DOHH2 (cell line): Measurements from ENCODE around the gene THAP12.

Experiments used
- H3F3A ChIP-seq: fragments of 200-600 bp; sonication (generic), shearing (Covaris generic); 2 replicates; pipeline ENCODE4 v1.6.0; 2016; ENCODE audit warnings: antibody characterized with exemption, mild to moderate bottlenecking; ENCODE audit not compliant: control insufficient read depth, insufficient read depth
- H3K27ac ChIP-seq: fragments of 200-600 bp; sonication (generic); 2 replicates; pipeline ENCODE4 v1.5.1; 2014; ENCODE audit warnings: low read depth, mild to moderate bottlenecking, low read length, moderate library complexity
- H3K27me3 ChIP-seq: fragments of 200-600 bp; sonication (generic); 2 replicates; pipeline ENCODE4 v1.6.1; 2014; ENCODE audit warnings: mild to moderate bottlenecking, low read length, mixed read lengths; ENCODE audit not compliant: control insufficient read depth
- H3K36me3 ChIP-seq: fragments of 200-600 bp; sonication (generic); 2 replicates; pipeline ENCODE4 v1.6.1; 2014; ENCODE audit warnings: mild to moderate bottlenecking, low read length, moderate library complexity, mixed read lengths; ENCODE audit not compliant: control insufficient read depth
- H3K4me1 ChIP-seq: fragments of 200-600 bp; sonication (generic); 2 replicates; pipeline ENCODE4 v1.6.1; 2014; ENCODE audit warnings: mild to moderate bottlenecking, low read length, mixed read lengths; ENCODE audit not compliant: control insufficient read depth
- H3K4me2 ChIP-seq: fragments of 200-600 bp; sonication (generic); 2 replicates; pipeline ENCODE4 v1.6.0; 2014; ENCODE audit warnings: mild to moderate bottlenecking, low read length, moderate library complexity
- H3K4me3 ChIP-seq: fragments of 200-600 bp; sonication (generic); 2 replicates; pipeline ENCODE4 v1.5.1; 2014; ENCODE audit warnings: mild to moderate bottlenecking, low read length, mixed read lengths
- H3K79me2 ChIP-seq: fragments of 200-600 bp; sonication (generic); 2 replicates; pipeline ENCODE4 v1.6.1; 2014; ENCODE audit warnings: mild to moderate bottlenecking, low read length, mixed read lengths; ENCODE audit not compliant: control insufficient read depth
- H3K9me2 ChIP-seq: fragments of 200-600 bp; sonication (generic); replicated peaks from 2 replicates; pipeline ENCODE4 v1.6.1; 2014; ENCODE audit warnings: mild to moderate bottlenecking, low read length, mixed read lengths; ENCODE audit not compliant: control insufficient read depth
- H3K9me3 ChIP-seq: fragments of 200-600 bp; sonication (generic); 2 replicates; pipeline ENCODE4 v1.6.1; 2014; ENCODE audit warnings: antibody characterized with exemption, low read length, mixed read lengths; ENCODE audit not compliant: control insufficient read depth, insufficient read depth
- H4K20me1 ChIP-seq: fragments of 200-600 bp; sonication (generic); 2 replicates; pipeline ENCODE4 v1.6.0; 2014; ENCODE audit warnings: low read depth, mild to moderate bottlenecking, antibody characterized with exemption, low read length, moderate library complexity; ENCODE audit not compliant: control insufficient read depth, insufficient read depth
- EZH2phosphoT487 ChIP-seq: fragments of 200-600 bp; sonication (generic); IDR thresholded peaks from 2 replicates; pipeline ENCODE4 v1.6.1; 2017; ENCODE audit warnings: borderline replicate concordance, mild to moderate bottlenecking, antibody characterized with exemption, low read length, moderate library complexity, mixed read lengths
- TF ChIP-seq, protein P1 (sequence below): fragments of 200-600 bp; sonication (generic); IDR thresholded peaks from one replicate; pipeline ENCODE4 v1.5.1; 2014; ENCODE audit warnings: antibody characterized with exemption, mild to moderate bottlenecking, low read depth, low read length; ENCODE audit not compliant: poor library complexity, severe bottlenecking

Gene THAP12

DNA sequence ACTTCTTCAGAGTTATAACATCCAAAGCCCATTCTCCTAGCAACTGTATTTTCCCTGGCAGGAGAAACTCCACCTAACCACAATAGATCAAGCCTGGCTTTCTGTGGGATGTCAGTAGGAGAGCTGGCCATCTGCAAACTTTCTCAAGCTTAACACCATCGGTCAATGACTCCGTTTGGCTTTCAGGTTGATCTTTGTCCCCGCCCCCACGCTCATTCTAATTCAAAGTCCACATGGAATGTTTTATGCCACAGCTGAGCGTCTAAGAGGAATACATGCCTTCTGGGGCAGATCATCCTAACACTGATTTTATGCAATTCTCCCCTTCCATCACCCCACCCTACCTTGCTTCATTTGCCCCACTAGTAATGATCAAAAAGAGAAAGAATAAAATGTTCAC is 5.0 kb upstream of the THAP12 start:
- H3K27ac ChIP-seq, result no peak overlapping the region
- H3K9me2 ChIP-seq, result no peaks in the 10 kb centered on the region
- peaks cover 23% of the 10 kb centered on the region for H3K4me1 ChIP-seq
- H3K9me3 ChIP-seq, result no peaks in the 10 kb centered on the region
- H3F3A ChIP-seq, result no peaks in the 10 kb centered on the region
- peaks cover 20% of the 10 kb centered on the region for H3K79me2 ChIP-seq
- H4K20me1 ChIP-seq, result no peaks in the 10 kb centered on the region; the same call in 1 of the 2 replicates
- no peak overlapping the region for H3K4me3 ChIP-seq
- TF ChIP-seq, protein P1, sequence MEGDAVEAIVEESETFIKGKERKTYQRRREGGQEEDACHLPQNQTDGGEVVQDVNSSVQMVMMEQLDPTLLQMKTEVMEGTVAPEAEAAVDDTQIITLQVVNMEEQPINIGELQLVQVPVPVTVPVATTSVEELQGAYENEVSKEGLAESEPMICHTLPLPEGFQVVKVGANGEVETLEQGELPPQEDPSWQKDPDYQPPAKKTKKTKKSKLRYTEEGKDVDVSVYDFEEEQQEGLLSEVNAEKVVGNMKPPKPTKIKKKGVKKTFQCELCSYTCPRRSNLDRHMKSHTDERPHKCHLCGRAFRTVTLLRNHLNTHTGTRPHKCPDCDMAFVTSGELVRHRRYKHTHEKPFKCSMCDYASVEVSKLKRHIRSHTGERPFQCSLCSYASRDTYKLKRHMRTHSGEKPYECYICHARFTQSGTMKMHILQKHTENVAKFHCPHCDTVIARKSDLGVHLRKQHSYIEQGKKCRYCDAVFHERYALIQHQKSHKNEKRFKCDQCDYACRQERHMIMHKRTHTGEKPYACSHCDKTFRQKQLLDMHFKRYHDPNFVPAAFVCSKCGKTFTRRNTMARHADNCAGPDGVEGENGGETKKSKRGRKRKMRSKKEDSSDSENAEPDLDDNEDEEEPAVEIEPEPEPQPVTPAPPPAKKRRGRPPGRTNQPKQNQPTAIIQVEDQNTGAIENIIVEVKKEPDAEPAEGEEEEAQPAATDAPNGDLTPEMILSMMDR, result no peak
- TF ChIP-seq EZH2phosphoT487, result no peak
- peaks cover 5% of the 10 kb centered on the region; the same call in 1 of the 2 replicates for H3K36me3 ChIP-seq
- no peak overlapping the region for H3K4me2 ChIP-seq
- no peaks in the 10 kb centered on the region for H3K27me3 ChIP-seq

DNA sequence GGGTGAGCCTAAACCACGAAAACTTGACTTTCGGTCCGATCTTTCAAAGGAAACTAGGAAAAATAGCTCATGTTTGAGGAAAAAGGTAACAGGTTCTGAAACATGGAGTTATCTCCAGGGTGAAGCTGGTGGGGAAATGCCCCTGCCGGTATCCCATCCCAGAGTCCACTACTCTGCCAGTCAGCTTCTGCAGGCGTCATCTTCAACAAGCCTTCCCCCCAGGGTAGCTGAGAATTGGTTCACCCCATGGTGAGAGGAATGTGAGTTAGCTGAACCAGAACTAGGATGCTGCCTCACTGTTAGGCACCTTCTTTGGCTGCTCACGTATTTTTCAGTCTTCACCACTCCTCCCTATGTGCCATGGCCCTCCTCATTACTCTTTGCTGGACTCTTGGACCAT is 1.3 kb upstream of the THAP12 start:
- H3K27ac ChIP-seq, result no peak overlapping the region
- H3K79me2 ChIP-seq, result peaks cover 54% of the 10 kb centered on the region
- TF ChIP-seq, protein P1, result no peak
- TF ChIP-seq EZH2phosphoT487, result no peak
- no peaks in the 10 kb centered on the region for H3K9me2 ChIP-seq
- H3K27me3 ChIP-seq, result no peaks in the 10 kb centered on the region
- peak overlapping the region; percentile 95 for H3K4me3 ChIP-seq
- no peaks in the 10 kb centered on the region for H3K9me3 ChIP-seq
- peaks cover 3% of the 10 kb centered on the region; the same call in 1 of the 2 replicates for H3F3A ChIP-seq
- peak overlapping the region; percentile 86 for H3K4me2 ChIP-seq
- H4K20me1 ChIP-seq, result peaks cover 7% of the 10 kb centered on the region; the same call in 1 of the 2 replicates
- peaks cover 8% of the 10 kb centered on the region; the same call in 1 of the 2 replicates for H3K36me3 ChIP-seq
- H3K4me1 ChIP-seq, result peaks cover 48% of the 10 kb centered on the region

DNA sequence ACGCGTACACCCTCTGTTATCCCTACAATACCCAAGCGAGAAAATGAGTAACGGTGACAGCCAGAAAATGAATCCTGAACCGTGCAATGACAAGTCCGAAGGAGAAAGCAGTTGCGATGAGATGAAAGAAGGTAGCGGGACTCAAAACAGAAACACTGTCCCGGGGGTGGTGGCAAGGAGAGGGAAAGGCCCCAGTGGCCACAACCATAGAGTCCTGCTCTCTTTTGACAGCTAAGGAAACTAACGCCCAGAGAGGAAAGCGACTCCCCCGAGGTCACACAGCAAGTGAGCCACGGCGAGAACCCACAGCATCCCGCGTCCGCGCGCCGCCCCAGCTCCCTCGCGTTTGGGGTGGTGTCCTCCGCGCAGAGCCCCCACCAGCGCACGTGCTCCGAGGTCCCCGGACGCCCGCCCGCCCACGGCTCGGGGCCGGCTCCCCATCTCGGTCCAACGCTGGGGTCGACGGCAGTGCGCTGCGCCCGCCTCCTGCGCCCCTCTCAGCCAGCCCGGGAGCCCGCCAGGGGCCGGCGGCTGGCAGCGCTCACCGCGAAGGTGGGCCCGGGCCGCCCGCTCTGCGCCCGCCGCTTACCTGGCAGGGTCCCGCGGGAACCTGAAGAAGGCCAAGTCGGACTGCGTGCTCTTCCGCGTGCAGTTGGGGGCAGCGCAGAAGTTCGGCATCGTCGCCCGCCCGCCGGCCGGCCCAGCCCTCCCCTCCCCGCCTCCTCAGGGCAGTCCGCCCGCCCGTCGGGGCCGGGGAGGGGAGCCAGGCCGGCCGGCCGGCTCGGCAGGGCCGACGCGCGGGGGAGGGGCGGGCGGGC is 564 bp downstream of the THAP12 start:
- H3K4me2 ChIP-seq, result peak overlapping the region; percentile 86
- H3K9me3 ChIP-seq, result no peaks in the 10 kb centered on the region
- no peaks in the 10 kb centered on the region for H3K9me2 ChIP-seq
- TF ChIP-seq, protein P1, result no peak
- no peak for TF ChIP-seq EZH2phosphoT487
- peaks cover 73% of the 10 kb centered on the region for H3K79me2 ChIP-seq
- H3K36me3 ChIP-seq, result peaks cover 8% of the 10 kb centered on the region; the same call in 1 of the 2 replicates
- H3K4me1 ChIP-seq, result peaks cover 59% of the 10 kb centered on the region
- H3F3A ChIP-seq, result peaks cover 3% of the 10 kb centered on the region; the same call in 1 of the 2 replicates
- no peaks in the 10 kb centered on the region for H3K27me3 ChIP-seq
- H4K20me1 ChIP-seq, result peaks cover 10% of the 10 kb centered on the region; the same call in 1 of the 2 replicates
- H3K4me3 ChIP-seq, result peak overlapping the region; percentile 95
- peak overlapping the region; percentile 40 for H3K27ac ChIP-seq
